SK-N-SH treated with all-trans-retinoic acid at 6 μM for 48 hours (cell line): ENCODE data around the gene PPP1R14B.

Experiments used
- ATAC-seq: fragments of 200-7000 bp; cut with Tn5 transposase; 3 replicates; pipeline ENCODE4 v1.9.1; 2020; ENCODE audit warnings: mild to moderate bottlenecking, moderate library complexity
- ARNTL ChIP-seq: fragments of 450-650 bp; formaldehyde crosslinking; IDR thresholded peaks from 2 replicates; pipeline ENCODE4 v1.5.0; 2020; ENCODE audit warnings: low read depth, mild to moderate bottlenecking, moderate library complexity, borderline replicate concordance
- BACH2 ChIP-seq: fragments of 250-450 bp; sonication (Bioruptor Pico); IDR thresholded peaks from 2 replicates; pipeline ENCODE4 v1.9.0; 2021; ENCODE audit warnings: mild to moderate bottlenecking, borderline replicate concordance
- CSDC2 ChIP-seq: fragments of 250-450 bp; sonication (Bioruptor Pico); IDR thresholded peaks from 2 replicates; pipeline ENCODE4 v1.5.0; 2020; ENCODE audit warnings: mild to moderate bottlenecking, moderate library complexity
- ESRRG ChIP-seq: fragments of 250-450 bp; sonication (Bioruptor Pico); IDR thresholded peaks from 2 replicates; pipeline ENCODE4 v1.6.1; 2021; ENCODE audit warnings: mild to moderate bottlenecking
- ISL1 ChIP-seq: fragments of 250-450 bp; sonication (Bioruptor Pico); IDR thresholded peaks from 2 replicates; pipeline ENCODE4 v2.1.2; 2022; ENCODE audit warnings: mild to moderate bottlenecking, moderate library complexity
- OSR1 ChIP-seq: fragments of 250-450 bp; sonication (Bioruptor Pico); IDR thresholded peaks from 2 replicates; pipeline ENCODE4 v1.8.0; 2022; ENCODE audit warnings: moderate library complexity, mild to moderate bottlenecking, inconsistent platforms
- RARB ChIP-seq: fragments of 250-450 bp; sonication (Bioruptor Pico); IDR thresholded peaks from 2 replicates; pipeline ENCODE4 v1.8.0; 2021; ENCODE audit warnings: mild to moderate bottlenecking, moderate library complexity
- SNAI2 ChIP-seq: fragments of 250-450 bp; sonication (Bioruptor Pico); IDR thresholded peaks from 2 replicates; pipeline ENCODE4 v1.5.0; 2020; ENCODE audit warnings: mild to moderate bottlenecking, moderate library complexity
- TCF4 ChIP-seq: fragments of 250-450 bp; sonication (Bioruptor Pico); IDR thresholded peaks from 2 replicates; pipeline ENCODE4 v1.8.0; 2021; ENCODE audit warnings: mild to moderate bottlenecking, moderate library complexity, borderline replicate concordance
- TOX ChIP-seq: fragments of 250-450 bp; sonication (Bioruptor Pico); IDR thresholded peaks from 2 replicates; pipeline ENCODE4 v1.8.0; 2021; ENCODE audit warnings: mild to moderate bottlenecking, moderate library complexity, borderline replicate concordance
- ZC3H10 ChIP-seq: fragments of 250-450 bp; sonication (Bioruptor Pico); IDR thresholded peaks from 2 replicates; pipeline ENCODE4 v1.5.1; 2021; ENCODE audit warnings: mild to moderate bottlenecking, moderate library complexity
- ZFP3 ChIP-seq: fragments of 250-450 bp; sonication (Bioruptor Pico); IDR thresholded peaks from 2 replicates; pipeline ENCODE4 v1.5.0; 2020; ENCODE audit warnings: mild to moderate bottlenecking, moderate library complexity
- ZFP30 ChIP-seq: fragments of 450-650 bp; formaldehyde crosslinking; IDR thresholded peaks from 2 replicates; pipeline ENCODE4 v1.5.0; 2022; ENCODE audit warnings: mild to moderate bottlenecking, moderate library complexity
- ZNF565 ChIP-seq: fragments of 450-650 bp; formaldehyde crosslinking; conservative IDR thresholded peaks from 2 replicates; pipeline ENCODE4 v1.5.0; 2020; ENCODE audit warnings: low read depth, mild to moderate bottlenecking, moderate library complexity
- ZNF70 ChIP-seq: fragments of 450-650 bp; formaldehyde crosslinking; IDR thresholded peaks from 2 replicates; pipeline ENCODE4 v1.5.0; 2020; ENCODE audit warnings: mild to moderate bottlenecking, moderate library complexity
- ZNF8 ChIP-seq: fragments of 450-650 bp; formaldehyde crosslinking; IDR thresholded peaks from 2 replicates; pipeline ENCODE4 v1.5.0; 2020; ENCODE audit warnings: mild to moderate bottlenecking, moderate library complexity
- TF ChIP-seq, protein P1 (sequence below): fragments of 250-450 bp; sonication (Bioruptor Pico); IDR thresholded peaks from 2 replicates; pipeline ENCODE4 v1.8.0; 2020; ENCODE audit warnings: mild to moderate bottlenecking, moderate library complexity, borderline replicate concordance
- TF ChIP-seq, protein P2 (sequence below): fragments of 250-450 bp; sonication (Bioruptor Pico); IDR thresholded peaks from 2 replicates; pipeline ENCODE4 v1.8.0; 2021; ENCODE audit warnings: low read depth, mild to moderate bottlenecking, moderate library complexity, borderline replicate concordance
- TF ChIP-seq, protein P3 (sequence below): fragments of 250-450 bp; sonication (Bioruptor Pico); IDR thresholded peaks from 2 replicates; pipeline ENCODE4 v1.5.0; 2020; ENCODE audit warnings: mild to moderate bottlenecking, moderate library complexity
- TF ChIP-seq, protein P4 (sequence below): fragments of 250-450 bp; sonication (Bioruptor Pico); IDR thresholded peaks from 2 replicates; pipeline ENCODE4 v1.5.1; 2021; ENCODE audit warnings: mild to moderate bottlenecking, moderate library complexity
- TF ChIP-seq, protein P5 (sequence below): fragments of 250-450 bp; sonication (Bioruptor Pico); IDR thresholded peaks from 2 replicates; pipeline ENCODE4 v1.5.1; 2020; ENCODE audit warnings: low read depth, mild to moderate bottlenecking, moderate library complexity

The PPP1R14B gene

DNA sequence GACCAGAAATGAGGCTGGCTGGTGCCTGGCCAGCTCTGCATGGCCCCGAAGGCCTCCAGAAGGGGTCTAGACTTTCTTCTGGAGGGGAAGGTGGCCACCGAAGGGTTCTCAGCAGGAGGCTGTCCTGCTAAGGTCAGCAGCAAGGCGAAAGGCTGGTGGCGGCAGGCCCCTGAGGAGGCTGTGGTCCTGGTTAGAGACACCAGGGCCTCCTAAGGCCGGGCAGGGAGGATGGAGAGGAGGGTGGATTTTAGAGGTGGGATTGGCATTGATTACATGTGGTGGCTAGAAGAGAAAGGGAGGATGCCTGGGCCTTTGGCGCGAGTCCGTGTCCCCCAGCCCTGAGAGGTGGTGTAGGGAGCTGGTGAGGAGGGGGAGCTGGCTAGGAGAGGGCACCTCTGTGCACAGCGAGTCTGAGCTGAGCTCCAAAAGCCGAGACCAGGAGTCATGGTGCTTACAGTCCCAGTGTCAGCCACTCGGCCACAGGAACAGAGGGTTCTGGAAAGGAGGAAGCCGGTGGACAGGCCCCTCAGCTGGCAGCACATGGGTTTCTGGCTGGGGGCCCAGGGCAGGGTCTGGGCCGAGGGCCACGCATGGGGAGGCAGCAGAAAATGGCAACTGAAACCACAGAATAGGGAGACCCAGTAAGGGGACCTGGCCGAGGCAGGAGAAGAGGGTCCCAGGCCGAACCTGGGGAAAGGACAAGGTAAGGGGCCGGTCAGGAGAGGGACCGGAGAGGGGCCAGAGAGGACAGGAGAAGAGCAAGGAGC, 37.8 kb downstream of the PPP1R14B start:
- no peak for ATAC-seq
- TF ChIP-seq BACH2 (CRISPR knock-in tag) (no peak), ARNTL (CRISPR knock-in tag) (no peak), ZC3H10 (CRISPR knock-in tag) (no peak), ZFP30 (CRISPR knock-in tag) (no peak), ZFP3 (CRISPR knock-in tag) (no peak), OSR1 (CRISPR knock-in tag) (no peak), CSDC2 (CRISPR knock-in tag) (no peak), TCF4 (no peak), TOX (no peak), ISL1 (CRISPR knock-in tag) (no peak), ZNF565 (no peak), RARB (no peak), SNAI2 (CRISPR knock-in tag) (no peak), ZNF8 (CRISPR knock-in tag) (no peak), ESRRG (CRISPR knock-in tag) (no peak), ZNF70 (CRISPR knock-in tag) (no peak)
- TF ChIP-seq, protein P1, sequence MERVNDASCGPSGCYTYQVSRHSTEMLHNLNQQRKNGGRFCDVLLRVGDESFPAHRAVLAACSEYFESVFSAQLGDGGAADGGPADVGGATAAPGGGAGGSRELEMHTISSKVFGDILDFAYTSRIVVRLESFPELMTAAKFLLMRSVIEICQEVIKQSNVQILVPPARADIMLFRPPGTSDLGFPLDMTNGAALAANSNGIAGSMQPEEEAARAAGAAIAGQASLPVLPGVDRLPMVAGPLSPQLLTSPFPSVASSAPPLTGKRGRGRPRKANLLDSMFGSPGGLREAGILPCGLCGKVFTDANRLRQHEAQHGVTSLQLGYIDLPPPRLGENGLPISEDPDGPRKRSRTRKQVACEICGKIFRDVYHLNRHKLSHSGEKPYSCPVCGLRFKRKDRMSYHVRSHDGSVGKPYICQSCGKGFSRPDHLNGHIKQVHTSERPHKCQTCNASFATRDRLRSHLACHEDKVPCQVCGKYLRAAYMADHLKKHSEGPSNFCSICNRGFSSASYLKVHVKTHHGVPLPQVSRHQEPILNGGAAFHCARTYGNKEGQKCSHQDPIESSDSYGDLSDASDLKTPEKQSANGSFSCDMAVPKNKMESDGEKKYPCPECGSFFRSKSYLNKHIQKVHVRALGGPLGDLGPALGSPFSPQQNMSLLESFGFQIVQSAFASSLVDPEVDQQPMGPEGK = no peak
- TF ChIP-seq, protein P2, sequence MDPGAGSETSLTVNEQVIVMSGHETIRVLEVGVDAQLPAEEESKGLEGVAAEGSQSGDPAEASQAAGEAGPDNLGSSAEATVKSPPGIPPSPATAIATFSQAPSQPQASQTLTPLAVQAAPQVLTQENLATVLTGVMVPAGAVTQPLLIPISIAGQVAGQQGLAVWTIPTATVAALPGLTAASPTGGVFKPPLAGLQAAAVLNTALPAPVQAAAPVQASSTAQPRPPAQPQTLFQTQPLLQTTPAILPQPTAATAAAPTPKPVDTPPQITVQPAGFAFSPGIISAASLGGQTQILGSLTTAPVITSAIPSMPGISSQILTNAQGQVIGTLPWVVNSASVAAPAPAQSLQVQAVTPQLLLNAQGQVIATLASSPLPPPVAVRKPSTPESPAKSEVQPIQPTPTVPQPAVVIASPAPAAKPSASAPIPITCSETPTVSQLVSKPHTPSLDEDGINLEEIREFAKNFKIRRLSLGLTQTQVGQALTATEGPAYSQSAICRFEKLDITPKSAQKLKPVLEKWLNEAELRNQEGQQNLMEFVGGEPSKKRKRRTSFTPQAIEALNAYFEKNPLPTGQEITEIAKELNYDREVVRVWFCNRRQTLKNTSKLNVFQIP (CRISPR knock-in tag) = no peak
- TF ChIP-seq, protein P3, sequence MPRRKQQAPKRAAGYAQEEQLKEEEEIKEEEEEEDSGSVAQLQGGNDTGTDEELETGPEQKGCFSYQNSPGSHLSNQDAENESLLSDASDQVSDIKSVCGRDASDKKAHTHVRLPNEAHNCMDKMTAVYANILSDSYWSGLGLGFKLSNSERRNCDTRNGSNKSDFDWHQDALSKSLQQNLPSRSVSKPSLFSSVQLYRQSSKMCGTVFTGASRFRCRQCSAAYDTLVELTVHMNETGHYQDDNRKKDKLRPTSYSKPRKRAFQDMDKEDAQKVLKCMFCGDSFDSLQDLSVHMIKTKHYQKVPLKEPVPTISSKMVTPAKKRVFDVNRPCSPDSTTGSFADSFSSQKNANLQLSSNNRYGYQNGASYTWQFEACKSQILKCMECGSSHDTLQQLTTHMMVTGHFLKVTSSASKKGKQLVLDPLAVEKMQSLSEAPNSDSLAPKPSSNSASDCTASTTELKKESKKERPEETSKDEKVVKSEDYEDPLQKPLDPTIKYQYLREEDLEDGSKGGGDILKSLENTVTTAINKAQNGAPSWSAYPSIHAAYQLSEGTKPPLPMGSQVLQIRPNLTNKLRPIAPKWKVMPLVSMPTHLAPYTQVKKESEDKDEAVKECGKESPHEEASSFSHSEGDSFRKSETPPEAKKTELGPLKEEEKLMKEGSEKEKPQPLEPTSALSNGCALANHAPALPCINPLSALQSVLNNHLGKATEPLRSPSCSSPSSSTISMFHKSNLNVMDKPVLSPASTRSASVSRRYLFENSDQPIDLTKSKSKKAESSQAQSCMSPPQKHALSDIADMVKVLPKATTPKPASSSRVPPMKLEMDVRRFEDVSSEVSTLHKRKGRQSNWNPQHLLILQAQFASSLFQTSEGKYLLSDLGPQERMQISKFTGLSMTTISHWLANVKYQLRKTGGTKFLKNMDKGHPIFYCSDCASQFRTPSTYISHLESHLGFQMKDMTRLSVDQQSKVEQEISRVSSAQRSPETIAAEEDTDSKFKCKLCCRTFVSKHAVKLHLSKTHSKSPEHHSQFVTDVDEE (CRISPR knock-in tag) = no peak
- TF ChIP-seq, protein P4, sequence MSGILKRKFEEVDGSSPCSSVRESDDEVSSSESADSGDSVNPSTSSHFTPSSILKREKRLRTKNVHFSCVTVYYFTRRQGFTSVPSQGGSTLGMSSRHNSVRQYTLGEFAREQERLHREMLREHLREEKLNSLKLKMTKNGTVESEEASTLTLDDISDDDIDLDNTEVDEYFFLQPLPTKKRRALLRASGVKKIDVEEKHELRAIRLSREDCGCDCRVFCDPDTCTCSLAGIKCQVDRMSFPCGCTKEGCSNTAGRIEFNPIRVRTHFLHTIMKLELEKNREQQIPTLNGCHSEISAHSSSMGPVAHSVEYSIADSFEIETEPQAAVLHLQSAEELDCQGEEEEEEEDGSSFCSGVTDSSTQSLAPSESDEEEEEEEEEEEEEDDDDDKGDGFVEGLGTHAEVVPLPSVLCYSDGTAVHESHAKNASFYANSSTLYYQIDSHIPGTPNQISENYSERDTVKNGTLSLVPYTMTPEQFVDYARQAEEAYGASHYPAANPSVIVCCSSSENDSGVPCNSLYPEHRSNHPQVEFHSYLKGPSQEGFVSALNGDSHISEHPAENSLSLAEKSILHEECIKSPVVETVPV = no peak

DNA sequence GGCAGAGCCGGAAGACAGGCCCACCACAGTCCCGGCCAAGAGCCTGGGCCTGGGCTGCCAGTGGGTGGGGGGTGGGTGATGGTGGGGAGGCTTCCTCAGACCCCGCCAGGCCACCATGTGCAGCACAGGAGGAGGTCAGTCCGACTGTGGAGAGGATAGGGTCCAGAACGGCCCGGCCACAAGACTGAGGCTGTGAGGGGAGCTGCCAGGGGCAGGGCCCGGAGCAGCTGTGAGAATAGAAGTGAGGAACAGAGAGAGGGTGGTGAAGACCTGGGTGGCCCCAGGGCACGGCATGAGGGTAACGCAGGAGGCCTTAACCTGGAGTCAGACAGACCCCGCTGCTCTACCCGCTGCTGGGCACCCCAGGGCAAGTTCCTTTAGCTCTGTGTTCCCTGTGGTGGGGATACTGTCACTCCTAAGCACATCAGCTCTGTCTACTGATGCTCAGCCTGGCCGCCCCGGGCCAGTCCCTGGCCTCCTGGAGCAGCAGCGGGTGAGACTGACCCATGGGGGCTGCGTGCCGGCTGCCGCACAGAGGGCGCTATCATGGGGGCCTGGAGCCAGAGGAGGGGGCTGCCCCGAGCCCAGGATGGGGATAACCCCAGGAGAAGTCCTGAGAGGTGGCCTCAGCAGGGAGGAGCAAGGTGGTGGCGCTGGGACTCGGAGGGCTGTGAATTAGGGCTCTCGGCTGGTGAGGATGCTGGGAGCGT, 38.5 kb downstream of the PPP1R14B start:
- no peak for ATAC-seq
- TF ChIP-seq ARNTL (CRISPR knock-in tag) = no peak
- TF ChIP-seq, protein P5, sequence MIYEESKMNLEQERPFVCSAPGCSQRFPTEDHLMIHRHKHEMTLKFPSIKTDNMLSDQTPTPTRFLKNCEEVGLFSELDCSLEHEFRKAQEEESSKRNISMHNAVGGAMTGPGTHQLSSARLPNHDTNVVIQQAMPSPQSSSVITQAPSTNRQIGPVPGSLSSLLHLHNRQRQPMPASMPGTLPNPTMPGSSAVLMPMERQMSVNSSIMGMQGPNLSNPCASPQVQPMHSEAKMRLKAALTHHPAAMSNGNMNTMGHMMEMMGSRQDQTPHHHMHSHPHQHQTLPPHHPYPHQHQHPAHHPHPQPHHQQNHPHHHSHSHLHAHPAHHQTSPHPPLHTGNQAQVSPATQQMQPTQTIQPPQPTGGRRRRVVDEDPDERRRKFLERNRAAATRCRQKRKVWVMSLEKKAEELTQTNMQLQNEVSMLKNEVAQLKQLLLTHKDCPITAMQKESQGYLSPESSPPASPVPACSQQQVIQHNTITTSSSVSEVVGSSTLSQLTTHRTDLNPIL = no peak
- TF ChIP-seq ZNF8 (CRISPR knock-in tag) = no peak
- TF ChIP-seq SNAI2 (CRISPR knock-in tag) = no peak
- TF ChIP-seq ZFP30 (CRISPR knock-in tag) = no peak
- no peak for TF ChIP-seq ZNF70 (CRISPR knock-in tag)
- TF ChIP-seq, protein P2 (CRISPR knock-in tag) = no peak
- no peak for TF ChIP-seq ZFP3 (CRISPR knock-in tag)
